IMR-90 (cell line): ENCODE measurements around the gene ABCA4. TPM values are rescaled to one million over a fixed set of nuclear protein-coding genes. Genes with fewer than 3 reads are reported as not detected.
A peak's percentile ranks its signal among the peaks of the same experiment; 100 is the strongest.

Experiments used
- ATAC-seq: fragments of 200-7000 bp; cut with Tn5 transposase; 2 replicates; pipeline ENCODE4 v1.9.1; 2020; ENCODE audit warnings: low read depth, mild to moderate bottlenecking, moderate library complexity
- BruUV-seq: library from RNA; stranded (reverse); fragments of 400-500 nt; replicated peaks from 2 replicates; lab custom pipeline; 2021; lab: Mats Ljungman, UMichigan
- CTCF ChIA-PET: fragments of 300-600 bp; formaldehyde crosslinking; extraction: SDS; loops from one replicate; lab custom pipeline; 2021; ENCODE audit warnings: antibody characterized with exemption; lab: Yijun Ruan, JAX
- POLR2A ChIA-PET: fragments of 300-600 bp; sonication (Branson Sonifier 250); formaldehyde crosslinking; loops from one replicate; lab custom pipeline; 2022; ENCODE audit warnings: antibody characterized with exemption; ENCODE audit not compliant: unreplicated experiment; lab: Charles Lee
- DNase-seq: peaks from one replicate; pipeline ENCODE4 v3.0.0; 2013
- H2AFZ ChIP-seq: replicated peaks from 2 replicates; pipeline ENCODE3; 2013; ENCODE audit warnings: low read length, mild to moderate bottlenecking; ENCODE audit not compliant: poor library complexity
- H2AK5ac ChIP-seq: 2 replicates; pipeline ENCODE4 v1.6.1; 2013; ENCODE audit warnings: low read depth, low read length, inconsistent platforms
- H2AK9ac ChIP-seq: replicated peaks from 2 replicates; pipeline ENCODE3; 2013; ENCODE audit warnings: mild to moderate bottlenecking, low read depth, low read length, moderate library complexity; ENCODE audit not compliant: poor library complexity
- H2BK120ac ChIP-seq: 2 replicates; pipeline ENCODE4 v1.6.1; 2013; ENCODE audit warnings: low read depth, low read length, inconsistent platforms
- H2BK15ac ChIP-seq: 3 replicates; pipeline ENCODE4 v1.6.1; 2013; ENCODE audit warnings: low read depth, low read length, inconsistent platforms
- H2BK20ac ChIP-seq: 2 replicates; pipeline ENCODE4 v1.6.1; 2013; ENCODE audit warnings: low read depth, mild to moderate bottlenecking, inconsistent platforms, low read length, moderate library complexity
- H2BK5ac ChIP-seq: 2 replicates; pipeline ENCODE4 v1.6.1; 2013; ENCODE audit warnings: mild to moderate bottlenecking, low read depth, low read length, inconsistent platforms; ENCODE audit not compliant: poor library complexity, severe bottlenecking
- H3K14ac ChIP-seq: replicated peaks from 2 replicates; pipeline ENCODE4 v1.6.1; 2013; ENCODE audit warnings: low read depth, low read length, inconsistent platforms
- H3K18ac ChIP-seq: 2 replicates; pipeline ENCODE4 v1.6.1; 2013; ENCODE audit warnings: low read depth, low read length, control low read depth
- H3K23ac ChIP-seq: 2 replicates; pipeline ENCODE4 v1.6.1; 2013; ENCODE audit warnings: low read depth, low read length, inconsistent platforms
- H3K27ac ChIP-seq: 2 replicates; pipeline ENCODE4 v1.5.1; 2013; ENCODE audit warnings: mild to moderate bottlenecking, control low read depth, low read length; ENCODE audit not compliant: insufficient read depth
- H3K27me3 ChIP-seq: 2 replicates; pipeline ENCODE4 v1.6.1; 2013; ENCODE audit warnings: low read length; ENCODE audit not compliant: control insufficient read depth, insufficient read depth
- H3K36me3 ChIP-seq: 2 replicates; pipeline ENCODE4 v1.6.1; 2013; ENCODE audit warnings: low read length, mixed read lengths; ENCODE audit not compliant: control insufficient read depth, insufficient read depth
- H3K4ac ChIP-seq: 2 replicates; pipeline ENCODE4 v1.6.1; 2013; ENCODE audit warnings: low read depth, low read length, inconsistent platforms
- H3K4me1 ChIP-seq: 2 replicates; pipeline ENCODE4 v1.6.1; 2013; ENCODE audit warnings: low read length, mixed read lengths; ENCODE audit not compliant: control insufficient read depth, insufficient read depth
- H3K4me2 ChIP-seq: 2 replicates; pipeline ENCODE4 v1.6.1; 2013; ENCODE audit warnings: low read depth, mild to moderate bottlenecking, control low read depth, low read length, moderate library complexity
- H3K4me3 ChIP-seq: 2 replicates; pipeline ENCODE4 v1.5.1; 2013; ENCODE audit warnings: low read depth, mild to moderate bottlenecking, control low read depth, low read length, moderate library complexity; ENCODE audit not compliant: insufficient read depth
- H3K56ac ChIP-seq: 2 replicates; pipeline ENCODE4 v1.6.1; 2013; ENCODE audit warnings: low read length, inconsistent platforms; ENCODE audit not compliant: insufficient read depth; ENCODE audit errors: extremely low read depth
- H3K79me1 ChIP-seq, 2 experiments: 2 replicates each; pipeline ENCODE4 v1.6.1; 2013; ENCODE audit warnings: low read length in 2 of 2, inconsistent platforms in 1 of 2, low read depth in 1 of 2
- H3K9ac ChIP-seq: 2 replicates; pipeline ENCODE4 v1.6.1; 2013; ENCODE audit warnings: low read depth, low read length, control low read depth
- H3K9me1 ChIP-seq: 2 replicates; pipeline ENCODE4 v1.6.1; 2013; ENCODE audit warnings: low read length, inconsistent platforms; ENCODE audit not compliant: insufficient read depth
- H3K9me3 ChIP-seq: 2 replicates; pipeline ENCODE4 v1.6.1; 2013; ENCODE audit warnings: low read length; ENCODE audit not compliant: control insufficient read depth, insufficient read depth
- H4K20me1 ChIP-seq: 2 replicates; pipeline ENCODE4 v1.6.1; 2013; ENCODE audit warnings: low read length, inconsistent platforms; ENCODE audit not compliant: insufficient read depth
- H4K5ac ChIP-seq: 2 replicates; pipeline ENCODE4 v1.6.1; 2013; ENCODE audit warnings: mild to moderate bottlenecking, low read depth, low read length, control low read depth
- H4K8ac ChIP-seq, 2 experiments: 2 replicates each; pipeline ENCODE4 v1.6.1; 2013; ENCODE audit warnings: low read depth in 2 of 2, low read length in 2 of 2, control low read depth in 1 of 2, inconsistent platforms in 1 of 2
- H4K91ac ChIP-seq: 2 replicates; pipeline ENCODE4 v1.6.1; 2013; ENCODE audit warnings: low read depth, low read length, inconsistent platforms; ENCODE audit not compliant: insufficient read depth
- BHLHE40 ChIP-seq: fragments of 150-350 bp; IDR thresholded peaks from 2 replicates; pipeline ENCODE4 v1.6.1; 2016; ENCODE audit warnings: mild to moderate bottlenecking, low read depth, low read length
- CEBPB ChIP-seq: IDR thresholded peaks from 2 replicates; pipeline ENCODE4 v1.6.1; 2012; ENCODE audit warnings: low read depth, low read length, improper control_type of control experiment
- CTCF ChIP-seq: conservative IDR thresholded peaks from 2 replicates; pipeline ENCODE4 v1.5.1; 2012; ENCODE audit warnings: mild to moderate bottlenecking, low read depth, low read length, improper control_type of control experiment
- FOS ChIP-seq: fragments of 150-350 bp; IDR thresholded peaks from 2 replicates; pipeline ENCODE4 v1.6.1; 2016; ENCODE audit warnings: low read depth, low read length
- MAFK ChIP-seq: IDR thresholded peaks from 2 replicates; pipeline ENCODE4 v1.6.1; 2012; ENCODE audit warnings: low read depth, low read length, improper control_type of control experiment
- NFE2L2 ChIP-seq: fragments of 150-350 bp; IDR thresholded peaks from 2 replicates; pipeline ENCODE4 v1.6.1; 2016; ENCODE audit warnings: low read depth, mild to moderate bottlenecking, low read length
- RFX5 ChIP-seq: IDR thresholded peaks from 2 replicates; pipeline ENCODE4 v1.8.0; 2012; ENCODE audit warnings: low read depth, mild to moderate bottlenecking, low read length, moderate library complexity
- SMC3 ChIP-seq: fragments of 150-350 bp; IDR thresholded peaks from 2 replicates; pipeline ENCODE4 v1.6.1; 2016; ENCODE audit warnings: low read depth, mild to moderate bottlenecking, antibody characterized with exemption, low read length, moderate library complexity
- USF2 ChIP-seq: fragments of 150-350 bp; IDR thresholded peaks from 2 replicates; pipeline ENCODE4 v1.6.1; 2017; ENCODE audit warnings: mild to moderate bottlenecking, antibody characterized with exemption, low read length, low read depth
- WGBS, 2 experiments: methylation state at CpG; one replicate each; pipeline versions ENCODE4 v1.1.5 to v1.1.7; 2013; ENCODE audit warnings: missing lambda C conversion rate in 2 of 2; ENCODE audit not compliant: insufficient read length in 1 of 2; ENCODE audit errors: extremely low coverage in 2 of 2; 5-methylcytosine and 5-hydroxymethylcytosine counted together
- dilution Hi-C: fragments of 300-500 bp; cut with HindIII; formaldehyde crosslinking; loops from one replicate; pipeline ENCODE4 v1.14.3; 2018; ENCODE audit warnings: low sequenced_read_pairs; ENCODE audit not compliant: unreplicated experiment
- in situ Hi-C: fragments of 300-500 bp; cut with MboI; formaldehyde crosslinking; loops from 3 replicates; pipeline ENCODE4 v1.14.3; 2019; ENCODE audit warnings: low sequenced_read_pairs, inconsistent platforms, mixed read lengths
- intact Hi-C: fragments of 100-400 bp; cut with micrococcal nuclease; formaldehyde crosslinking; loops from 2 replicates; pipeline ENCODE4 v1.10.0; 2022
- polyA plus RNA-seq, 3 experiments: library from polyadenylated mRNA; depleted of rRNA; stranded (reverse); fragments of >200 nt; gene quantifications; 2 replicates each; pipeline ENCODE4 v1.2.3, GENCODE V29; 2012; ENCODE audit warnings: low replicate concordance in 1 of 3
- total RNA-seq: library from RNA; depleted of rRNA; stranded (reverse); fragments of >200 nt; gene quantifications from 2 replicates; pipeline ENCODE4 v1.2.3, GENCODE V29; 2012

The ABCA4 gene
- total and polyA plus RNA-seq, 2 of the 4 experiments (the other 2 are of a cell fraction), result under 0.01 to 0.36 TPM

GRCh38 chr1:93990010-93990409 is 130.9 kb downstream of the ABCA4 start:
- Histone ChIP-seq H3K23ac (no peak overlapping the region), H2BK20ac (no peak overlapping the region), H3K36me3 (no peaks in the 10 kb centered on the region), H3K27me3 (peaks cover 2% of the 10 kb centered on the region), H3K4ac (no peak overlapping the region), H3K4me1 (peaks cover 14% of the 10 kb centered on the region), H3K18ac (no peak overlapping the region; the same call in 1 of the 2 replicates), H4K5ac (peak overlapping the region; percentile 32; the same call in 1 of the 2 replicates), H2AFZ (no peak overlapping the region), H2BK5ac (no peak overlapping the region), H3K56ac (no peak overlapping the region), H3K14ac (no peak overlapping the region), H3K4me2 (no peak overlapping the region), H2BK120ac (no peak overlapping the region), H2BK15ac (no peak overlapping the region), H4K91ac (no peak overlapping the region), H3K27ac (no peak overlapping the region), H3K9me3 (no peaks in the 10 kb centered on the region), H4K8ac (no peak overlapping the region; a peak in 1 of 4 replicates), H3K9me1 (no peaks in the 10 kb centered on the region), H3K9ac (no peak overlapping the region), H3K4me3 (no peak overlapping the region), H4K20me1 (no peaks in the 10 kb centered on the region), H3K79me1 (no peaks in the 10 kb centered on the region), H2AK5ac (no peak overlapping the region; the same call in 1 of the 2 replicates), H2AK9ac (no peak overlapping the region)
- DNase-seq (no peak), ATAC-seq (no peak)
- in situ Hi-C loops (no loop called here), dilution Hi-C loops (no loop called here), intact Hi-C loops (no loop called here)
- ChIA-PET CTCF (no interaction called here), POLR2A (no interaction called here)
- WGBS, 2 experiments, result 100% methylated on average over 1 of the region's 5 CpGs; no CpG with 5 or more reads in 1 of the 2 experiments
- BruUV-seq, result no TSS peak
- TF ChIP-seq SMC3, result no peak
- TF ChIP-seq FOS, result no peak
- no peak for TF ChIP-seq RFX5
- no peak for TF ChIP-seq BHLHE40
- TF ChIP-seq NFE2L2, result no peak
- TF ChIP-seq MAFK, result no peak
- TF ChIP-seq USF2, result no peak
- no peak for TF ChIP-seq CEBPB
- no peak for TF ChIP-seq CTCF
